Measurements from ENCODE around the gene C6orf163. TPM values are rescaled to one million over a fixed set of nuclear protein-coding genes. Genes with fewer than 3 reads are reported as not detected.

Gene C6orf163
- total RNA-seq, 1 experiment from 2014 or later: 1.5 TPM

GRCh38 chr6:87384038-87384437 lies 39.4 kb downstream of the C6orf163 start:
- Histone ChIP-seq H3K9me3 (ENCODE audit: control insufficient read depth in 1 of 2, insufficient read depth in 1 of 2, low read depth in 1 of 2, low read length in 2 of 2) (no peaks in the 10 kb centered on the region), H3K27ac (ENCODE audit: low read depth, low read length) (no peak overlapping the region), H4K20me1 (ENCODE audit: insufficient read depth) (no peaks in the 10 kb centered on the region), H3K4me2 (ENCODE audit: low read length) (no peak overlapping the region), H3K4me1 (ENCODE audit: control insufficient read depth in 1 of 2, insufficient read depth in 2 of 2, low read length in 2 of 2) (no peaks in the 10 kb centered on the region), H2AFZ (ENCODE audit: low read depth, low read length, poor library complexity, severe bottlenecking) (no peak overlapping the region), H3K9ac (ENCODE audit: low read length) (no peak overlapping the region), H3K27me3 (ENCODE audit: insufficient read depth, low read length) (no peaks in the 10 kb centered on the region), H3K4me3 (replicated peaks in 1 of 2; ENCODE audit: low read depth in 1 of 2, low read length in 2 of 2) (no peak overlapping the region), H3K9me2 (ENCODE audit: insufficient read depth) (no peaks in the 10 kb centered on the region), H3K79me2 (ENCODE audit: insufficient read depth, low read length) (no peaks in the 10 kb centered on the region), H3K36me3 (ENCODE audit: control insufficient read depth in 1 of 2, insufficient read depth in 2 of 2, low read length in 2 of 2) (no peaks in the 10 kb centered on the region)
- RAD21 ChIA-PET (ENCODE audit: low non-redundant PET in 1 of 2, low total read pairs in 2 of 2, uncharacterized antibody in 2 of 2, unreplicated experiment in 2 of 2): no interaction called here
- no peak for TF ChIP-seq SRF (IDR thresholded peaks at IDR 0.05; ENCODE audit: low read depth)
- no peak for TF ChIP-seq TCF7L2 (IDR thresholded peaks at IDR 0.05; ENCODE audit: borderline replicate concordance, extremely low read depth, insufficient read depth, insufficient read length)
- TF ChIP-seq POLR2AphosphoS5 (IDR thresholded peaks at IDR 0.05; ENCODE audit: low read depth, low read length): no peak
- TF ChIP-seq JUND (IDR thresholded peaks at IDR 0.05): no peak
- no peak for TF ChIP-seq ATF3 (IDR thresholded peaks at IDR 0.05)
- no peak for TF ChIP-seq CBX3 (IDR thresholded peaks at IDR 0.05; ENCODE audit: low read depth)
- no peak for TF ChIP-seq MAX (IDR thresholded peaks at IDR 0.05)
- no peak for TF ChIP-seq CTCF (IDR thresholded peaks at IDR 0.05 in 2 of 3, conservative IDR thresholded peaks at IDR 0.05 in 1 of 3; ENCODE audit: borderline replicate concordance in 1 of 3, insufficient read depth in 1 of 3, low read depth in 2 of 3, low read length in 2 of 3)
- TF ChIP-seq SP1 (IDR thresholded peaks at IDR 0.05; ENCODE audit: low read depth): no peak
- TF ChIP-seq EZH2phosphoT487 (IDR thresholded peaks at IDR 0.05; ENCODE audit: borderline replicate concordance): no peak
- TF ChIP-seq ZFX (IDR thresholded peaks at IDR 0.05): no peak
- no peak for TF ChIP-seq RAD21 (IDR thresholded peaks at IDR 0.05; ENCODE audit: low read depth)
- no peak for TF ChIP-seq ZNF274 (IDR thresholded peaks at IDR 0.05; ENCODE audit: low read depth, low read length)
- TF ChIP-seq FOSL1 (IDR thresholded peaks at IDR 0.05; ENCODE audit: low read depth): no peak
- no peak for TF ChIP-seq EZH2 (IDR thresholded peaks at IDR 0.05)
- no peak for TF ChIP-seq EGR1 (IDR thresholded peaks at IDR 0.05; ENCODE audit: low read depth)
- no peak for TF ChIP-seq YY1 (IDR thresholded peaks at IDR 0.05; ENCODE audit: extremely low read depth, insufficient replicate concordance, low read depth, low read length)
- no peak for TF ChIP-seq POLR2A (IDR thresholded peaks at IDR 0.05; ENCODE audit: borderline replicate concordance, extremely low read depth, insufficient read depth, insufficient read length)
- POLR2A ChIA-PET: no interaction called here
- DNase-seq (ENCODE audit: low read depth, low spot score) (no peak), ATAC-seq (no peak)
- intact Hi-C loops (cut with micrococcal nuclease): no loop called here
- BruUV-seq (replicated peaks): no TSS peak
- CTCF ChIA-PET: interaction anchor here (2.3 kb wide), 1 partner anchor 9 kb away, joined by 6 read pairs; no protein-coding TSS in a partner anchor
